Measurements from ENCODE around the gene TNFSF12. TPM values are rescaled to one million over a fixed set of nuclear protein-coding genes. Genes with fewer than 3 reads are reported as not detected.

Gene TNFSF12
- total and polyA plus RNA-seq, 11 donors = 19.6 to 49.5 (median 35.1) TPM

GRCh38 chr17:7502171-7502847 lies 46.5 kb upstream of the TNFSF12 start:
- 90 to 94% (median 92%) methylated on average over 19 to 20 of the region's 20 CpGs for WGBS, 4 donors
- no peak for TF ChIP-seq CTCF (IDR thresholded peaks at IDR 0.05)
- TF ChIP-seq POLR2A (IDR thresholded peaks at IDR 0.05) = no peak
- no peak for DNase-seq
- Histone ChIP-seq H3K4me3 (no peak overlapping the region), H3K4me1 (peaks cover 0 to 10% (median 4%) of the 10 kb centered on the region in 12 donors), H3K9me3 (no peaks in the 10 kb centered on the region), H3K27me3 (no peaks in the 10 kb centered on the region), H3K36me3 (peaks cover 20 to 100% (median 100%) of the 10 kb centered on the region in 9 donors), H3K27ac (no peak overlapping the region)
- ATAC-seq = no peak
- intact Hi-C loops (cut with DNase I) = loop anchor here in 2 of 10 donors (10.0 kb wide), 2 partner anchors 138 to 148 kb away; partner anchors contain the start of genes KCTD11 (in 1 of the 2) and TMEM95 (in 1 of the 2)

GRCh38 chr17:7502987-7503386 lies 45.9 kb upstream of the TNFSF12 start:
- H3K4me1 ChIP-seq = peaks cover 0 to 4% (median 0%) of the 10 kb centered on the region in 12 donors
- H3K27ac ChIP-seq = no peak overlapping the region
- ATAC-seq = peak in 1 of 4 donors; percentile 33
- 78 to 90% (median 86%) methylated on average over 14 of the region's 14 CpGs for WGBS, 4 donors
- no peaks in the 10 kb centered on the region for H3K9me3 ChIP-seq
- intact Hi-C loops (cut with DNase I) = loop anchor here in 2 of 10 donors (10.0 kb wide), 2 partner anchors 138 to 148 kb away; partner anchors contain the start of genes KCTD11 (in 1 of the 2) and TMEM95 (in 1 of the 2)
- H3K4me3 ChIP-seq = no peak overlapping the region
- TF ChIP-seq POLR2A (IDR thresholded peaks at IDR 0.05) = no peak
- peak in 4 of 12 donors; percentile 10 to 31 (median 16) for TF ChIP-seq CTCF (IDR thresholded peaks at IDR 0.05)
- DNase-seq = no peak
- H3K36me3 ChIP-seq = peaks cover 17 to 100% (median 99%) of the 10 kb centered on the region in 9 donors
- H3K27me3 ChIP-seq = no peaks in the 10 kb centered on the region

- DNase-seq (no peak), ATAC-seq (no peak)
- no peaks in the 10 kb centered on the region for H3K4me1 ChIP-seq
- H3K27ac ChIP-seq = no peak overlapping the region
- no peak overlapping the region for H3K4me3 ChIP-seq
- no peaks in the 10 kb centered on the region for H3K9me3 ChIP-seq
- TF ChIP-seq CTCF (IDR thresholded peaks at IDR 0.05) (no peak), POLR2A (IDR thresholded peaks at IDR 0.05) (no peak)
- intact Hi-C loops (cut with DNase I) = loop anchor here in 2 of 10 donors (10.0 kb wide), 2 partner anchors 139 to 149 kb away; partner anchors contain the start of genes KCTD11 (in 1 of the 2) and TMEM95 (in 1 of the 2)
- peaks cover 16 to 100% (median 99%) of the 10 kb centered on the region in 9 donors for H3K36me3 ChIP-seq
- H3K27me3 ChIP-seq = no peaks in the 10 kb centered on the region
- 93 to 96% (median 94%) methylated on average over 8 of the region's 8 CpGs for WGBS, 4 donors
Measured at GRCh38 chr17:7503521-7503920, 45.3 kb upstream of the TNFSF12 start.

- H3K36me3 ChIP-seq = peaks cover 5 to 100% (median 99%) of the 10 kb centered on the region in 9 donors
- 67 to 77% (median 69%) methylated on average over 9 to 11 of the region's 11 CpGs for WGBS, 4 donors
Measured at GRCh38 chr17:7508145-7508544, 40.7 kb upstream of the TNFSF12 start.

More at GRCh38 chr17:7508145-7508544, 40.7 kb upstream of the TNFSF12 start:
- TF ChIP-seq CTCF (IDR thresholded peaks at IDR 0.05) (no peak), POLR2A (IDR thresholded peaks at IDR 0.05) (no peak)
- DNase-seq (peak in 1 of 5 donors; percentile 52), ATAC-seq (peak in 2 of 4 donors; percentile 21 to 33)
- intact Hi-C loops (cut with DNase I) = loop anchor here in 2 of 10 donors (10.0 kb wide), 2 partner anchors 143 to 153 kb away; partner anchors contain the start of genes KCTD11 (in 1 of the 2) and TMEM95 (in 1 of the 2)
- Histone ChIP-seq H3K9me3 (no peaks in the 10 kb centered on the region), H3K4me3 (no peak overlapping the region), H3K4me1 (no peaks in the 10 kb centered on the region), H3K27me3 (no peaks in the 10 kb centered on the region), H3K27ac (no peak overlapping the region)

All from heart left ventricle (tissue), 16 donors.